Astrocyte of the hippocampus (primary cell): ENCODE measurements around the gene TACR2.

Experiments
- DNase-seq: peaks from one replicate; pipeline ENCODE4 v3.0.0; 2011; ENCODE audit warnings: low read depth, low spot score

The TACR2 gene

DNA sequence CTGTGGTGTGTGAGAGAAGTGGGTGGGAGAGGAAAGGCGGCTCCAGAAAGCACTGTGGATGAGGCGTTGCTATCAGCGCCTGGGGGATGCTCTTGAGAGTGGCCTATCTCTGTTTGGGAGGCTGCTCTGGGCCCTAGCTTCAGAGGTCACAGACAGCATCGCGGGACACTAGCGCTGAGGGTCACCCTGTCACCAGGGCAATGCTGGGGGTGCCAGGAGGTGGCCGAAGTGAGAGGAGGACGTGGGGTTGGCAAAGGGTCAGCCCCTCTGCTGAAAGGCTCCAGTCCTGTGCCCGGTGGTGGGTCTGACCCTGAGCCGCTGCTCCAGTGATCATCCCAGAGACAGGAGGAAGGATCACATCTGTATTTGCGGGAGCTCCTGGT is 3.0 kb upstream of the TACR2 start:
- DNase-seq, result no peak

DNA sequence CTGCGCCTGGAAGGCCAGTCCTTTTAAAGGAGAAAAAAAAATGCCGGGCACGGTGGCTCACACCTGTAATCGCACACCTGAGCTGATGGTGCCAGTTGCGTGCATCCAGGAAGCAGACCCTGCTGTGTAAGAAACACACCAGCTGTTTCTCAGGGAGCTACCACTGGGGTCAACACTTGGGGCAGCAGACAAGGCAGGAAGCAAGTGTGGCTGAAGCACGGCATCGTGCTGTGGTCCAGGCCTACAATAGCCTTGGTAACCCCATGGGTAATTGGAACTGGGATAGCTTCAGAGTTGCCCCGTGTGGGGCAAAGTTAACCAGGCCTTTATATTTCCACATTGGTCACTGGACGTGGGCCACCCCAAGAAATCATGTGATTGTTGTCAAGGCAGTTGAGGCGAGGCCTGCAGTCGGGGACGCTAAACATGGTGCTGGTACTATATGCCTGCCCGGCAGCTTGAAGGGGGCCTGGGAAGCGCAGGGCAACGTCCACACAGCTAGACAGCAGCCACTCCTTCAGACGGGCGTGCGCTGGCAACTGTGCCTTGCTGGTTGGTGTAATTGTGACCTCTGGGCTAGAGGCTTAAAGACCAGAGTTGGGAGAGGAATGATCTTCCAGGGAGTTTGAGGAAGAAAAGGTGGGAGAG is 2.5 kb upstream of the TACR2 start:
- no peak for DNase-seq

DNA sequence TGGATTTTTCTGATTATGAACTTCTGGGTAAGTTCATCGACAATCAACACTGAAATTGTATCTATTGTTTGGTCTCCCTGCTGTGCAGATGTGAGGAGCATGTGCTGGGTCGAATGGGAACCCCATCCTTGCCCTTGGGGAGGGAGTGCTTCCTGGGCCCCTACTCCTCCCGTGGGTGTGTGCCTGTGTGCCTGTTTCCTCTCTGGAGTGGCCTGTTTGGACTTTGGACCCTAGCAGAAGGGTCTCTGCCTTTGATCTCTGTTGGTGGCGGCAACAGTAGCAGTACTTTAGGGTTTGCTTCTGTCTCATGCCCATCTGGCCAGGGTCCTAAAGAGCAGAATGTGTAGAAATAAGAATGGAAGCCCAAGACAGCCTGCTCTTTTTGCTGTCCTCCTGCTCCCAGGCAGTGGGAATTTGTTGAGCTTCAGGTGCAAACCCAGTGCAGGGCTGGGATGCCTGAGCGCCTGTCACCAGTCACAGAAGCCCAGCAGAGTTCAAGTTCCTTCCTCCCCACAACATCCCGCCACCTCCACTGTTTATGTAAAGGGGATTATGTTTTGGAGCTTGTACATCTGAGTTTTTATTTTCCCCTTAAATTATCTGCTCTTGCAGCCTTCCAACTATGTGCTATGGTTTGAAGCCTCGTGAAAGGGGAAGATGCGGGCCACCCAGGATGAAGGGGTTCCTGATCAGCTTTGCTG is 1.5 kb upstream of the TACR2 start:
- no peak for DNase-seq

DNA sequence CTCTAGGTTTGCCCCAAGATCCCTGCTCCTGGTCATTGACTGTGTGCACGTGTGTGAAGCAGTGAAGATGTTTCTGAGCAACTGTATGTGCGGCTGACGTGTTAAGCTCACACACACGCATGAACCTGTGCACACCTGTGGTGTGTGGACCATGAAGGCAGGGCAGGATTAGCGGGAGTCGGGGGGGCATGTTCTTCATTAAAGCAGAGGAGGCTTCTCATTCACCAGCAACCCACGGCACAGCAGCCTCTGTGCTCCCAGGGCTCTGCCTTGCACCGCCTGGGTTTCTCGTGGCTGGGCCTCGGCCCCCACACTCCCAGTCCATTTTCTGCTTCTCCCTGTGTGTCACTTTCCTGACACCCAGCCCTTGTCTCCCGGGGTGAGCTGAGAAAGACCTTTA is 824 bp upstream of the TACR2 start:
- no peak for DNase-seq

DNA sequence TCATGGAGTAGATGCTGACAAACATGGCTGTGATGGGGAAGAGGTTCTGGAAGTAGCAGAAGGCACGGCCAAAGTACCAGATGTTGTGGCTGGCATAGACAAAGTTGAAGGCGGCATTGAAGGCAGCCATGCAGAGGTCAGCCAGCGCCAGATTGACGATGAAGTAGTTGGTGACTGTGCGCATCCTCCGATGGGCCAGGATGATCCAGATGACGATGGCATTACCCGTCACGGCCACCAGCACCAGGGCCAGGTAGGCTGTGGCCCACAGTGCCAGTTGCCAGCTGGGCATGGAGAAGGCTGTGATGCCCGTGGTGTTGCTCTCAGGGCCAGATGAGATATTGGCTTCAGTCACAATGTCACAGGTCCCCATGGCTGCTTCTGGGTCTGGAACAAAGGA is 767 bp downstream of the TACR2 start:
- DNase-seq, result no peak

DNA sequence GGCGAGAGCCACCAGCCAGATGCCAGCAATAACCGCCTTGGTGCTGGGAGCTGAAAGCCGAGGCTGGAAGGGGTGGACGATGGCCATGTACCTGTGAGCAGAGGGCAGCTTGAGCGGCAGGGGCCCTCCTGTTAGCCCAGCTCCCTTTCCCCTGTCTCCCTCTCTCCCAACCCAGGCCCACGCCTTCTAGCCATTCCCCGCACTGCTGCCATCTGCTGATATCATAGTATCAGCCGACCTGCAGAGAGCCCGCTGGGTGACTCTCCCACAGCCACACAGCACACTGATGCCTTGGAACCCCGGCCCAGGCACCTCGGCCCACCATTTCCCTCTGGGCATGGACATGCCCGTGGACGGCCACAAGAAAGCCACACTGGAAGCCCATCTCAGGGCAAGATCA is 1.7 kb downstream of the TACR2 start:
- no peak for DNase-seq

DNA sequence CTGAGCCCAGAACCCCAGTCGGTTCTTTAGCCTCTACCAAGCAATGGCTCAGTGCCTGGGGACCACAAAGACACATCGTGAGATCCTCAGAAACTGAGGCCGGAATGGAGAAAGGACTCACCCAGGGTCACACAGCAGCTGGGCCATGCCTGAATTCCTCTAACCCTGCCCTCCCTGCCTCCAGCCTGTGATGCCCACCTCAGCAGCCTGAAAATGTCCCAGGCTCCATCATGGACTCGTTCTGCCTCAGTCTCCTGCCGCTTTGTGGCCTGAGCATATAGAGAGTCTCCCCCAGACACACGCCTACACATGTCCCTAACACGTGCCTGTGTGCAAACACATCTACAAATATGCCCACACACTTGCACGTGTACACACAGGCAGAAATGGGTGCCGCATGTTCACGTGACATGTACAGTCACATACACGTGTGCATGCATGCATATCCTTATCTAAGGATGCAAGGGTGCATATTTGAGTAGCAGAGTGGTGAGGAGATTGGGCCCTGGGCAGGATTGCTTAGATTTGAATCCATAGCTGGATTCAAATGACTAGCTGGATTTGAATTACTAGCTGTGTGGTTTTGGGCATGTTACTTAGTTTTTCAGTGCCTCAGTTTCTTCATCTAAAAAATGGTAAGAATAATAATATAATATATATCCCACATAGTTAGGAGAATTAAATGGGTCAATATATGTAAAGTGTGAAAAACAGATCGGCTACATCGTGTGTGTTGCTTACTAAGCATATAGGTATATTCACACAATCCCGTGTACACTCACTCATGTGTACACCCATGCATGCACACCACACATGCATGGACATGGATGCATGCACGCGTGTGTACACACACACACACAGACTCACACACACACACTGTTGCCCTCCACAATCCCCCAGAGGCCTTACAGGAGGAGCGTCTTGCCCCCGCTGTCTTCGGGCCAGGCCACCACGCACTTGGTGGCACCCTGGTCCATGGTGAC is 2.4 kb downstream of the TACR2 start:
- DNase-seq, result no peak

DNA sequence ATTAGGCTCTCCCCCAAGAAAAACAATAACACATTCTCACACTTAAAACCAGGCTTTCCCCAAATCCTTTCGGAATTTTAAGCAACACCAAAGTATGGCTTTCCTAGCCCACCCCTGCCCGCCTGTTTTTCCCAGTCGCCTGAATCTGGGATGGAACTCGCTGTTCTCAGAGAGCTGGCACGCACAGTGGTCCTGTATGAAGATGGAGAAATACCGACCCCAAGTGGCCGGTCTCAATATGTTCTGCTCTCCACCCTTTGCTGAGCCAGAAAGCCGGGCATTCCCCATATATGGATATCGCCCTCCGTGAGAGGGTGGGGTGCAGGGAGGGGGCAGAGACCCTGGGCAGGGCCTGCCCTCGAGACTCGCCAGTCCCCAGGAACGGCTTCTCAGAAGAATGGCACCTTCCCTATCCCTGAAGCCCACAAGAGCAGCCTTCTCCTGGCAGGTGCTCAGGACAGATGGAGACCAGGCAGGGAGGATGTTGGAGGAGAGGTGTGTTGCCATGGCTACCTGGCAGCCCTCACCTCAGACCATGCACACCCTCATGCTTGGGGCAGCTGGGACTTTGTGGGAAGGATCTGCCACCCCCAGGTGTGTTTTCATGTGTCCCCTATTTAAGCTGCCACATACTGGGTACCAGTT is 3.4 kb downstream of the TACR2 start:
- peak; percentile 86 for DNase-seq

DNA sequence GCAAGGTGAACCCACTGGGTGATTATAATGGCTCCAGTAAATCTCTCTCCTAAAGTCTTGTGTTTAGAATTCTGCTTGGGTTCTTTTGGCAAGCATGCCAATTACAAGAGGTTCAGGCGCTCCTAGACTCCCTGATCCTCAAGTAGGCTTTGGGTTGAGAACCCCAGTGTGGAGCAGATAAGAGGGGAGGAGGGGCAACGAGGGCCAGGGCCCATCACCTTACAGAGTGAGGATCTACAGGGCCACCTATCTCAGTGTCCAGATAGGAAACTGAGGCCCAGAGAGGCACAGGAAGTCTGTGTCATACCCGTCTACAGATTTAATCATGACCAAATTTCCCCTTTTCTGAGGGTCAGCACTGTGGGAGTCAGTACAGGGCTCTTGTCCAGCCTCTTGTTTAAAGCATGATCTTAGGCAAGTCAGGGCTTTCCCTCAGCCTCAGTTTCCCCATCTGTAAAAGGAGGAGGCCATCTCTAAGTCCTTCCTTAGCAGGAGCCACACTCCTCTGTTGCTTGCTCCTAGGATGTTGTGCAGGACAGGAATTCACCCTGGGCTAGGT is 4.4 kb downstream of the TACR2 start:
- no peak for DNase-seq

DNA sequence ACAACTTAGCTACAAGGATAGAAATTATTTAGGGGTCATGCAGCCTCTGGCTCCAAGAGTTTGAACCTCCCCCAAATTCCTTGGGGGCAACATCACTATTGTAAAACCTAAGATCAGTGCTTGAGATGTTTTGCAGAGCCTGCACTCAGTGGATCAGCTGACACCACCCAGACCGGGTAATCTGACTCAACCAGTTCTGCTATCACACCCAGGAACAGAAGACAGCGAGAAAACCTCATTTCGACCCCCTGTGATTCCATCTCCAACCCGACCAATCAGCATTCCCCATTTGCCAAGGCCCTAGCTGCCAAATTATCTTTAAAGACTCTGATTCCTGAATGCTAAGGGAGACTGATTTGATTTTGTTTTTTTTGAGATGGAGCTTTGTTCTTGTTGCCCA is 5.2 kb downstream of the TACR2 start:
- no peak for DNase-seq

DNA sequence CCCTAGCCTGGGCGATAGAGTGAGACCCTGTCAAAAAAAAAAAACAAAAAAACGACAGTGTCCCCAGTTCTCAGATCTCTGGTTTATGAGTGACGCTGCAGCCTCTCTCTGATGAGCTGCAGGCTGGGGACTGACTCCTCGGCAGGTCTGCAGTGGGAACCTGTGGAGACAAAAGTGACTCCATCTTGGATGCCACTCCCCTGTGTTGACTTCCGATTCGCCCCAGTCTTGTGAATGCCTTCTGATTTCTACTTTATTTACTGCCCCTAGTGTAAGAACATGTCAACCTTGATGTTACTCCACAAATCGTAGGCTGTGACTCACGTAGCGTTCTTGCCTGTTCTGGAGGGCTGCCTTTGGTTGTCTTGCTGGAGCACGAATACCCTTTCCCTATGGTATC is 6.2 kb downstream of the TACR2 start:
- DNase-seq, result no peak

DNA sequence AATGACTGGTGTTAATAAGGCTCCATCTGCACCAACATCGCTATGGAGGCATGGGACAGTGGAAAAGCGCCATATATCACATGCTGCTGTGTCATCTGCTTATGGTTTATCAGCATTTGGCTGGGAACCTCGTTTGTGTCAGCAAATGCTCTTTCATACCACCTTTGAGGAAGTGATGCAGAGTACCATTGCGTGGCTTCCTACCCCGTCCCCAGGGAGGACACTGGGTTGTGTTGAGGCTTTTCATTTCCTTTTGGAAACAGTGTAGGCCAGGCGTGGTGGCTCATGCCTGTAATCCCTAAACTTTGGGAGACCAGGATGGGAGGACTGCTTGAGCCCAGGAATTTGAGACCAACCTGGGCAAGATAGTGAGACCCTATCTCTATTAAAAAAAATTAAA is 6.8 kb downstream of the TACR2 start:
- no peak for DNase-seq

DNA sequence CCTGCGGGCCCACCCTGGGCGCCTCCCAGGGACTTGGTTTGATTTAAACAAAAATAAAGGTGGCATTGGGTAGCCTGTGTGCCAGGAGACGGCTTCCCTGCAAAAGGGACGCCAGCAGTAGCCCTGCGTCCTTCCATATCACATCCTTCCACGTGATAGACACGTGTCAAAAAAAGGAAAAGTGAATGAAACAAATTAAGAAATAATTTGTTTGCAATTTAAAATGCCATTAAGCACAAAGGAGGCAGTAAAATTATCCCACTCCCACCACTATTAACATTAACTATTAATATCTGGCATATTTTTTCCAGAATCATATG is 7.6 kb downstream of the TACR2 start:
- DNase-seq, result no peak

DNA sequence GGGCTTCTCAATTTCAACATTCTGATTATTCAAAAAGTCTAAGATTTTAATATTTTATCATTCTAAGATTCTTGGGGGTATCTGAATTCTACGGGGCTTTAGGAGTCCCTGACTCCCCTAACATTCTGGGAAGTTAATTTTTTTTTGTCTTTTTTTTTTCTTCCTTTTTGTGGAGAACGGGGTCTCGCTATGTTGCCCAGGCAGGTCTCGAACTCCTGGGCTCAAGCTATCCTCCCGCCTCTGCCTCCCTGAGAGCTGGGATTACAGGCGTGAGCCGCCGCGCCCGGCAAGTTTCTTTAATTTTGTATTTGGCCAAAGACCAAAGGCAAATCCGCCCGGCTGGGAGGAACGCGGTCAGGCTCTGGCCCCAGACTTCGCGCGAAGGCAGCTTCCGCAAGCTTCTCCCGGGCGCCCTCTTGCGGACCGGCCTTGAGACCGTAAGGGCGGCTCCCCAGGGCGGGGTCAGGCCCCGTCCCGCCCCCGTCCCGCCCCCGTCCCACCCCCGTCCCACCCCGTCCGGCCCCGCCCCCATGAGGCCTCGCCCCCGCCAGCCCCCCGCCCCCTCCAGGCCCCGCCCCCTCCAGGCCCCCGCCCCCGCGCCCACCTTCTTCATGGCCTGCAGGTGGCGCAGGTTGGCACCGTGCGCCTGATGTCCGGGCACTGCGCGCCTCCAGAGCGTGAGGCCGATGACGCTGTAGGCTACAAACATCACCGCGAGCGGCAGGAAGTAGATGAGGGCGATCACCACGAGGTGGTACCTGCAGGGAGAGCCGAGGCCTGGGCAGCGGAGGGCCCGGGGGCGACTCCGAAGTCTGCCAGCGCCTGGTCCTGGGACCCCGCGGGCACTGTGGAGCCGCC is 8.2 kb downstream of the TACR2 start:
- peak; percentile 97 for DNase-seq

DNA sequence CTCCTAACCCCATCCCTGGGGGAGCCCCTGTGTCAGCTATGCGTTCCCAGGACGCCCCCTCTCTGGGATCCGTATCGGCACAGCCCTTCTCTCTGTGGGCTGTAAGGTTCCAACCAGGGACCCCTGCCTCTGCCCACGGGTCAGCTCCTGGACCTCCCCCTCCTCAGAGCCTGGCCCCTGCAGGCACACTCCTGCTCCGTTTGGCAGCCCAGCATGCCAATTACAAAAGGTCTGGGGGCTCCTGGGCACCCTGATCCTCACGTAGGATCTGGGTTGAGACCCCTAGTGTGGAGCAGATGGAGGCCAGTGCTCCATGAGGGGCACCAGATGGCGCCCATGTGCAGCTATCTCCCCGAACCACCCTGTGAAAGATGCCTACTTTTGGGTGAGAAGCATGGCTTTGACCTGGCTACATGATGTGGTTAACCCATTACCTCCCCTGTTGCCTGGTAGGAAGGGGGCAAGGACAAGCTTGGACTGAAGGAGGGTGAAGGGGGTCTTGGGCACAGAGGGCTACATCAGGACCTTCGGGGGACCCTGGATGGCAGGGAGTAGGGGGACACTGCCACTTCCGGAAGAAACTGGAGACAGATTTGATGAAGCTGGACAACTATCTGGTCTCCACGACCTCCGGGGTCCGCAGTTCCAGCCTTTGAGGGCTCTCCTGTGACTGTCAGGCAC is 9.0 kb downstream of the TACR2 start:
- no peak for DNase-seq

DNA sequence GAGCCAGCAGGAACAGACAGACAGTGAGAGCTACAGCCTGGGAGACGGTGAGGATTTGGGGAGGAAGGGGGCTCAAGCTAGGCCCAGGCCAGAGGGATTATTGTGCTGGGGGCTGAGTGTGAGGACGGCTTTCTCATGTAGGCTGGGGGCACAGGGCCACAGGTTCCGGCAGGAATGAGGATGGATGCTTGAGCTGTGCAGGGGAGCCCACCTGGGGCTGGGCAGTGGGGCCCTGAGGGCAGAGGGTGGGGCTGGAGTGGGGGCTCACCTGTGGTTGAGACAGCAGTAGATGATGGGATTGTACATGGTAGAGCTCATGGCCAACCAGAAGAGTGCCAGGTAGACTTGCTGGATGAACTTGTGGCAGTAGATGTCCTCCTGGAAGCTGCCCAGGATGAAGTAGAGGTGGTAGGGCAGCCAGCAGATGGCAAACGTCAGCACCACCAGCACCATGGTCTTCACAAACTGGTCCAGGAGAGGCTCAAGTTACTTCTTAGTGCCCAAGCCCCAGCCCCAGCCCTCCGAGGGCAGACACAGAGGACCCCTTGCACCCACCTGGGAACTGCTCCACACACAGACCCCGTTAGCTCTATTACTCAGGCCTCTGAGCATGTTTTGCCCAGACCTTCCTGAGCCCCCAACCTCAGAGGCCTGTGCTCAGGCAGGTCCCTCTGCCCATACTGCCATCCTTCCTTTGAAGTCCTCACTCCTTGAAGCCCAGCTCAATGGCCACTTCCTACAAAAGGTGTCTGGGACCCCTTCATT is 9.7 kb downstream of the TACR2 start:
- DNase-seq, result no peak

DNA sequence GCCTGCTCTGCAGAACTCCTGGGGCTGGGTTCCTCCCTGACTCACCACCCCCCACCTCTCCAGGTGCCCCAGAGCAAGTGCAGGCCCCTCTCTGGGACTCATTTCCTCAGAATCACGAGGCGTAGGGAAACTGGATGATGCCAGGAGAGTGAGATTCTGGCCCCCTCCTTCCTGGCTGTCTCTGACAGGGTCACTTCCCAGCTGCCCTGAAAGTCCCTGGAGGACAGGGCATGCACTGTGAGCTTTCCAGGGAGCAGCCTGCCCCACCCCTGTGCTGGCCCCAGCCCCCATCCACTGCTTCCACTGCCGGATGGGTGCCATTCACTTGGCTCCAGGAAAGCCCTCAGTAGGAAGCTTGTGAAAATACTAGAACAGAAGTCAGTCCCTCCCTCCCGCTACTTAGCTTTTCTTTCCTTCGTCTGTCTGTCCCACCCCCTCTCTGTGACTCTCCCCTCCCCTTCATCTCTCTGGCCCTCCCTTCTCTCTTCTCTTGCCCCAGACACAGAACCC is 10.4 kb downstream of the TACR2 start:
- DNase-seq, result no peak

DNA sequence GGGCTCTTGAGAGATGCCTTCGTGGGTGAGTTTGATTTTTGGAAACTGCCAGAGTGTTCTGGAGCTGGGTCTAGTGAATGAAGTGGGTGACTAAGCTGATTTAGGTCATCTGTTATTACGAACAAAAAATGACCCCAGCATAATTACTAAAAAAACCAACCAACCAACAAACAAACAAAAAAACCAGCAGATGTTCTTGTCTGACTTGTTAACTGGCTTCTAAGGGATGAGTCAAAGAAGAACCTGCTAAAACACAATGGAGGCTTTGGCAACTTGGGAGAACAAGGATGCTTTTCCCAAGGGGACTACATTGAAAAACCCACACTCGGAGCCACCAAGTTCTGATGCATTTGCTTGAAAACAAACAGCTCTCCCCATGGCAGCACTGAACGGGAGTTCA is 11.5 kb downstream of the TACR2 start:
- DNase-seq, result no peak

DNA sequence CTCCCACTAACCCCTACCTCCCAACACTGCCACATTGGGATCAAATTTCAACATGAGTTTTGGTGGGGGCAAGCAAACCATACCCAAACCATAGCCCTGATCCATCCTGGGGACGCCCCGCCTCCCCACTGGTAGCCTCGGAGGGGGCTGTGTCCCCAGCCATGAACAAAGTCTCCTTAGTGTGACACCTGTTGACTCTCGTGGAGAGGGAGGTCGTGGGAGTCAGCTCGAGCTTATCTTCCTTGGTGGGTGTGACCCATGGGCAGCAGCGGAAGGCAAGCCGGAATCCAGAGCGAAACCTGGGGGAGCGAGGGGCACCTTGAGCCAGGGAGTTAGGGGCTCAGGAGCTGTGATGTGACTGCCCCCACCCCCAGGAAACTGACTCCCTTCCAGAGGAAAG is 11.9 kb downstream of the TACR2 start:
- DNase-seq, result no peak
